Hindlimb muscle (tissue), 1 donor: ENCODE results near the gene UBAP2L. TPM values are rescaled to one million over a fixed set of nuclear protein-coding genes. Genes with fewer than 3 reads are reported as not detected.
A peak's percentile ranks its signal among the peaks of the same experiment; 100 is the strongest.
"Not testable (repeated sequence)": the region's sequence is repeated elsewhere in the genome, so short reads cannot be mapped to it uniquely, and the experiment has no call there.

Experiments
- DNase-seq: peaks from one replicate; pipeline ENCODE4 v3.0.0-alpha.2; 2013
- polyA plus RNA-seq: library from polyadenylated mRNA; unstranded; fragments of 120-200 nt; gene quantifications from one replicate; pipeline ENCODE4 v1.2.1, GENCODE V29; 2013; ENCODE audit not compliant: insufficient read length

The UBAP2L gene
- polyA plus RNA-seq, 1 donor = 108 TPM

GRCh38 chr1:154256686-154257085, 35.9 kb downstream of the UBAP2L start:
- peak; percentile 50 for DNase-seq

- no peak for DNase-seq
Measured at GRCh38 chr1:154258784-154259183, 38.0 kb downstream of the UBAP2L start.

GRCh38 chr1:154260127-154260526, 39.4 kb downstream of the UBAP2L start:
- no peak for DNase-seq

DNA sequence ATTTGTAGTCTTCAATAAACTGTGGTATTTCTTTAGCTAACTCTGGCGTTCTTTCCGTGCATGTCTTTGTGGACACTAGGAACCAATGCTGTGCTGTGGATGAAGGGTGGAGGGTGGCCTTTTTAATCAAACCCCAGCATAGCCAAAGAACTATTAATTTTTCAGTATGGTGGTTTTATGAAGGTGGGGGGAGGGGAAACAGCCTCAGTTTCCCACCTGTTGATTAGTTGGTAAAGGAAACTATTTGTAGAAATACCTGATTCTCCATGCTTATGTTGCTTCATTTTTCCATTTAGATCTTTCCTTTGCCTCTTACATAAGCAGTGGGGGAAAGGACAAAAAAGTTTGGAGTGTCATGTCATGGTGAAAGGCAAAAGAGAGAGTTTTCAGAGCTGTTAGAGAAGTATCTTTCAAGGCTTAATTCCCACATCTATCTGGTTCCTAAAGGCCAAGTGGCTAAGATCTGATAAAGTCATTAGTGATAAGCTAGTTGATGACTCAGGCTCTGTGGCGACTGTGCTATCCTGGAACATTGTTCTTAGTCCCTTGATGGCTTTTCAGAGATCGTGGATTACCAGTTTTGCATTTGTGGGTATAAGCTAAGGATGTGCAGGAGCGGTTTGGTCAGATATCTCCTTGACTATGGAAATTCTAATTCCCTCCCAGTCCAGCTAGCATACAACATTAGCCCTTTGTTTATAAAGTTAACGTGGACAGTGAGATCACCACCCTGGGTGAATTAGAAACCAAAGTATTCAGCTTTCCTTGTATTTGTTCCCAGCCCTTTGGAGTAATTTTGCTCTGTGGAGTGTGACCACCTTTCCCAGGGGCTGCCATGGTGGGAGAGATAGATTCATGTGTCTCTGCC, 42.9 kb downstream of the UBAP2L start:
- no peak for DNase-seq

DNA sequence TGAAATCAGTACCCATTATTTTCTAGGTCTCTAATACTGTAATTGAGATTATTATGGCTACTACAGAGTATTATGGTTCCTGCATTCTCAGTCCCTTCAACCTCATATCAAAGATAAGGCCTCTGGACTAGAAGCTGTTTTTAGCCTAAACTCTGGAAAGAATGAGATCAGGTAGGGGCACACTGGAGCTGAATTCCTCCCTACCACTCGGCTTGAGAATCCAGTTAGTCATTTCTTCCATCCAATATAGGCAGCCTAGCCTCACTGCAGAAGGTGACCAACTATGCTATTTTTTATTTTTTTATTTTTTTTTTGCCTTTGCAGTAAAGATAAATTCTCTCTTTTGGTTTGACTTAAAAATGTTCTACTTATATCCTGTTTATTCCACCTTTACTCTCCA, 43.7 kb downstream of the UBAP2L start:
- DNase-seq = no peak

DNA sequence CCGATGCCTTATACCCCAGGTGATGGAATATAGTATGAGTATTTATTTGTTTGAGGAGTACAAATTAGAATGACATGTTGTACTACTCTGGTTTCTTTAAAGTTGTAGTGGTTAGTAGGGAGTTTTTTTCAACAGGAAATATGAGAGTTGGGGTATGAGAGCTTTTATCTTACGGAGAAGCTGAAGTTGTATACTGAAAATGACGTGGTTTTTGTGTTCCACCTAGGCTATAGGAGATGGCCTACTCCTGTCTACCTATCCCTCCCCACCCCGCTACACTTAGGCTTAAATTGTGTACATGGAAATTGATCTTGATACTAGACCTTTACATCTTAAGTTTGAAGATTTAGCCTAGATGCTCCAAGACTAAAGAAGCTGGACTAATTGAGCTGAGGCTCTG, 44.8 kb downstream of the UBAP2L start:
- no peak for DNase-seq

- no peak for DNase-seq
Measured at GRCh38 chr1:154270833-154271232, 50.1 kb downstream of the UBAP2L start.

GRCh38 chr1:154272217-154272998, 51.7 kb downstream of the UBAP2L start, which contains the start of gene HAX1:
Gene HAX1 (plus strand): TSS chr1:154272629. CDS start chr1:154272724, 95 bp downstream.
- peak; percentile 95 for DNase-seq

- no peak for DNase-seq
Measured at GRCh38 chr1:154272999-154273563, 52.3 kb downstream of the UBAP2L start.

DNA sequence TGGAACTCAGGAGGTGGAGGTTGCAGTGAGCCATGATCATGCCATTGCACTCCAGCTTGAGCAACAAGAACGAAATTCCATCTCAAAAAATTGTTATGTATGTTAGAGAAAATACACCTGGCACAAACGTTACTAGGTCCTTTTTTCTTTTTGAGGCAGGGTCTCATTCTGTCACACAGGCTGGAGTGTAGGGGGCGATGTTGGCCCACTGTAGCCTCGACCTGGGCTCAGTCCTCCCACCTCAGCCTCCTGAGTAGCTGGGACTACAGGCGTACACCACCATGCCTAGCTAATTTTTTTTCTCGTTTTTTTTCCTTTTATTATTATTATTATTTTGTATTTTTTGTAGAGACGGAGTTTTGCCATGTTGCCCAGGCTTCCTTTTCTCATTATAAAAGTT, 56.0 kb downstream of the UBAP2L start:
- DNase-seq = no peak

GRCh38 chr1:154287591-154287990, 66.8 kb downstream of the UBAP2L start:
- not testable (repeated sequence) for DNase-seq

- DNase-seq = no peak
Measured at GRCh38 chr1:154288661-154289060, 67.9 kb downstream of the UBAP2L start.

DNA sequence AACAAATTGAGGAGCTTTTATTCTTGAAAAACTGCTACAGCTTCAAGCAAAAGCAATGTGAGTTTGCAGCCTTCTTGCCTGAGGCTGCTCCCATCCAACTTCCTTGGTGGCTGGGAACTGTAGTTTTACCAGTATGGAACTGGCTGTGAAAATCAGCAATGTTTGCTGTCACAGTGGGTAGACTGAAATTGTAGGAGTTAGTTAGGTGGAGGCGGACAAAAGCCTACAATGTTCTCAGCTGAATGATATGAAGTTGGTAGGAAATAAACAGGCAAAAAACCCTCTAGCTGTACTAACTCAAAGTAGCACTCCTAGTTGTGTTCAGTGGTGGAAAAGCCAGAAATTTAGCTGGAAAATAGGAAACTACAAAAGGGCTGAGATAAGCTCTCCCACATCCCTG, 70.2 kb downstream of the UBAP2L start:
- DNase-seq = no peak

- no peak for DNase-seq
Measured at GRCh38 chr1:154295408-154296235, 74.9 kb downstream of the UBAP2L start.

DNA sequence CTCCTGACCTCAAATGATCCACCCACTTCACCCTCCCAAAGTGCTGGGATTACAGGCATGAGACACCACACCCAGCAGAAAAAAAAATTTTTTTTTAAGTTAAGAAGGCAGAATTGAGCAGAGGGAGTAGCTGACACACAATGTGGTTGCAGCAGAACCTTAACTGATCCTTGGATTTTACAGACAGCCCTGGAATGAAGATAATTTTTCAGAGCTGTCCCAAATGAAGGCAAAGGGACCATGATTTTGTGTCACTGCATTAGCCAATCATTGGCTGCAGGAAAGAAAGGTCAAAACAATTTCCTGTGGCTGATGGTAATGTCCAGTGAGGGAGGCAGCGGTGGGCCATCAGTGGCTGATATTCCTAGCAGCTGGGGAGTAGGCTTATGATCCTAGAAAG, 80.8 kb downstream of the UBAP2L start:
- DNase-seq = no peak

DNA sequence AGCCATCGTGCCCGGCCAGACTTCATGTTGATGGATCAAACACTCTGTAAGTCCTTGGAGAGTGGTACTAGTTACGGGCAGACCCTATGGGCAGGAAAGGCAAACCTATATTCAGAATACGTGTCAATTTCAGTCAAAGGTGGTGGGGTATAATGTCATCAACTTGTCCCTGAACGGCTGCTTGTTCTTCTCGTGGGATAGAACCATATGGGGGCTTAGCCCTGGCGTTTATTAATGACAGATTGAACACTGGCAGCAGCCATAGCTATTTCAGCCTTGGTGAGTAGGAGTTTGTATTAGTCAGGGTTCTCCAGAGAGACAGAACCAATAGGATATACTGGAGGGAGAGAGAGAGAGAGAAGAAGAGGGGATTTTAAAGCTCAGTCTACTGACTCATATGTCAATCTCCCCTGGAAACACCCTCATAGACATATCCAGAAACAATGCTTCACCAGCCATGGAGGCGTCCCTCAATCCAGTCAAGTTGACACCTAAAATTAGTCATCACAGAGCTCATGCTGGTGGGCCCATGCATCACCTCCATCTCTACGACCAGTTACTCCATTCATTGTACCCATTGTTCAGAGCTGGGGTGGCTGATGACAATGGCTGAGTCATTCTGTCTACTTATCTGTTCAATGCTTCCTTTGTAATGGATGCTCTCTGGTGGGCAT, 84.0 kb downstream of the UBAP2L start:
- no peak for DNase-seq

DNA sequence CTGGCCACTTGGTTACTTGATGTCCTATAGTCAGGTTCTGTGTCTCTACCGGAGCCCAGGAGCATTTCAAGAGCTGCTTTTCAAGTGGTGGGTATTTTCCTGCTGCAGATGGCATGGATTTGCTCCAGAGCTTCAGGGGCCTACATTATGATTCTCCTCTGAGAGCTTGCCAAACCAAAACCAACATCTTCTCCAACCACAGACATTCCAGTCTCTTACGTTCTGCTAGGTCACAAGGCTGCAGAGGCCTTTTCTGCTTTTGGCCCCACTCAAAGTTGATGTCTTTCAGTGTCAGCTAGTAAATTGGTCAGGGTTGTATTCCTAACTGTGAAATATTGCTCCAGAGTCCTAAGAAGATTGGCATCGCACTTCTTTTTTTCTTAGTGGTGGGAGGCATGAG, 85.4 kb downstream of the UBAP2L start:
- DNase-seq = no peak

DNA sequence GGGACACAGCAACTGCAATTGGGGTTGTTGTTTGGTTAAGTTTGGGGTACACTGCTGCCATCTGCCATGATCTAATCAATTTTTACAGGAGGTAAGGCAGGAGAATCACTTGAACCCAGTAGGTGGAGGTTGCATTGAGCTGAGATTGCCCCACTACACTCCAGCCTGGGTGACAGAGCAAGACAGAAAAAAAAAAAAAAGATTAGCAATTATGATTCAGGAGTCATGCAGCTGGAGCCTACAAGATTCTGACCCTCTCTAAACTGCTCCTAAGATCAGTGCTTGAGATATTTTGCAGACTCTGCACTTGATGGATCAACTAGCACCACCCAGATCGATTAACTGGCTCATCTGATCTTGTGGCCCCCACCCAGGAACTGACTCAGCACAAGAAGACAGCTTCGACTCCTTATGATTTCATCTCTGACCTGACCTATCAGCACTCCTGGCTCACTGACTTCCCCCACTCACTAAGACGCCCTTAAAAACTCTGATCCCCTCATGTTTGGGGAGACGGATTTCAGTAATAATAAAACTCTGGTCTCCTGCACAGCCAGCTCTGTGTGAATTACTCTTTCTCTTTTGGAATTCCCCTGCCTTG, 87.0 kb downstream of the UBAP2L start:
- DNase-seq = not testable (repeated sequence)

DNA sequence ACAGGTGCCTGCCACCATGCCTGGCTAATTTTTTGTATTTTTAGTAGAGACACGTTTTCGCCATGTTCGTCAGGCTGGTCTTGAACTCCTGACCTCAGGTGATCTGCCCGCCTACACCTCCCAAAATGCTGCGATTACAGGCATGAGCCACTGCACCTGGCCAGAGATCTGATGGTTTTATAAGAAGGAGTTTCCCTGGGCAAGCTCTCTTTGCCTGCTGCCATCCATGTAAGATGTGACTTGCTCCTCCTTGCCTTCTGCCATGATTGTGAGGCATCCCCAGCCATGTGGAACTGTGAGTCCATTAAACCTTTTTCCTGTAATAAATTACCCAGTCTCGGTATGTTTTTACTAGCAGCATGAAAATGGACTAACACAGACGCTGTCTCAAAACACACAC, 88.4 kb downstream of the UBAP2L start:
- not testable (repeated sequence) for DNase-seq

DNA sequence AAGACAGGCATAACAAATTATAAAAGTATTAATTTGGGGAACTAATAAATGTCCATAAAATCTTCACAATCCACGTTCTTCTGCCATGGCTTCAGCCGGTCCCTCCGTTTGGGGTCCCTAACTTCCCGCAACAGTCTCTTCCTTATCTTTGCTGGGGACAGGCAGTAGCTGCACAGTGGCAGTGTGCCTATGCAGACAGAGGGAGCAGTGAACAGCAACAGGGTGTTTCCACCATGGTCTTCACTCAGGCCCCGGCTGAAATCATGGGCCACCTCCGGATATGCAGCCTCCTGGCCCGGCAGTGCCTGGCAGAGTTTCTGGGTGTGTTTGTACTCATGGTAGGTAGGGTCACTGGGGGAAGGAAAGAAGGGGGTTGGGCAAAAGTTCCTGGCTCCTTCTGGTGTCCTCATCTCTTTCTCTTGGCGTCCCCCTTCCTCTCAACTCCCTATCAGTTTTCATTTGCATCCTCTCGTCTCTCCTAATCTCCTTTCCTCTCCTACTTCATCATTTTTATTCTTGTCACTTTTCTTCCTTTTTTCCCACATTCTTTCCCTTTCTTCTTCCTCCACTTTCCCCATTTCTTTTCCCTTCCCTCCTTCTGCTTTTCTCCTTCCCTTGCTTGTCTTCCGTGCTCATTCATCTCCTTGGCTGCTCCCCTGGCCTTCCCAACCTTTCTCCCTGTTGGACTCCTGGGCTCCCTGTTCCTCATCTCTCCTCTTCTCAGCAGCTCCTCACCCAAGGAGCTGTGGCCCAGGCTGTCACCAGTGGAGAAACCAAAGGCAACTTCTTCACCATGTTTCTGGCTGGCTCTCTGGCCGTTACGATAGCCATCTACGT, 91.7 kb downstream of the UBAP2L start:
- DNase-seq = not testable (repeated sequence)

DNA sequence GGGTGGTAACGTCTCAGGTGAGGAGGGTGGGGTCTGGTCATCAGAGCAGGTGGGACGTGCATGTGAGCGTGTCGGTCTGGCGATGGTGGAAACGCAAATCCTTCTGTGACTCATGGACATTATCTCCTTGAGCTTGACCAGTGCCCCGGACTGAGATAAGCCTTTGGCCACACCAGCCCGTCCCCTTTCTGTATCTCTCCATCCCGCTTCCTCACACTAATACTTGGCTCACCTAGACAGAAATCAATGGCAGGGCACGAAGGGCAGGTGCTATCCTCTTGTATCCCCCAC, 92.3 kb downstream of the UBAP2L start:
- DNase-seq = no peak
